H4 (cell line): ENCODE measurements around the gene GADD45GIP1. TPM values are rescaled to one million over a fixed set of nuclear protein-coding genes. Genes with fewer than 3 reads are reported as not detected.

Experiments used
- DNase-seq: peaks from one replicate; pipeline ENCODE4 v3.0.0-alpha.2; 2015; ENCODE audit warnings: low spot score
- total RNA-seq: library from RNA; depleted of rRNA; stranded (reverse); fragments of >200 nt; shearing (Covaris generic); gene quantifications from 2 replicates; pipeline ENCODE4 v1.2.3, GENCODE V29; 2014; rRNA removed

Gene GADD45GIP1
- total RNA-seq, 1 experiment from 2014 or later, result 46.3 TPM

GRCh38 chr19:12912571-12912970, 44.5 kb downstream of the GADD45GIP1 start:
- no peak for DNase-seq

- no peak for DNase-seq
Observed at GRCh38 chr19:12907166-12907565, 49.9 kb downstream of the GADD45GIP1 start.

Other genes with a start within 250 kb of the GADD45GIP1 start
- gene TNPO2, start 233.3 kb downstream of the GADD45GIP1 start, total RNA-seq, result 30.1 and 33.0 TPM in 2 replicates
- 238 and 271 TPM in 2 replicates for gene TRIR, start 222.5 kb downstream of the GADD45GIP1 start, total RNA-seq
- gene GET3, start 219.7 kb downstream of the GADD45GIP1 start, total RNA-seq, result 85.4 and 94.4 TPM in 2 replicates
- 0.06 TPM in 1 of 2 replicates, not detected in the other for gene BEST2, start 205.4 kb downstream of the GADD45GIP1 start, total RNA-seq
- gene HOOK2, start 181.7 kb downstream of the GADD45GIP1 start, total RNA-seq, result 8.6 and 13.0 TPM in 2 replicates
- 55.7 and 71.3 TPM in 2 replicates for gene JUNB, start 165.7 kb downstream of the GADD45GIP1 start, total RNA-seq
- gene PRDX2, start 155.4 kb downstream of the GADD45GIP1 start, total RNA-seq, result 6.1 and 6.7 TPM in 2 replicates
- gene THSD8, start 155.2 kb downstream of the GADD45GIP1 start, total RNA-seq, result not detected in 2 replicates
- gene RNASEH2A, start 150.6 kb downstream of the GADD45GIP1 start, total RNA-seq, result 74.2 and 92.1 TPM in 2 replicates
- not detected in 2 replicates for gene RTBDN, start 122.6 kb downstream of the GADD45GIP1 start, total RNA-seq
- 5.7 TPM in 1 of 2 replicates, not detected in the other for gene MAST1, start 118.7 kb downstream of the GADD45GIP1 start, total RNA-seq
- 64.4 and 68.8 TPM in 2 replicates for gene DNASE2, start 75.8 kb downstream of the GADD45GIP1 start, total RNA-seq
- not detected in 2 replicates for gene KLF1, start 70.0 kb downstream of the GADD45GIP1 start, total RNA-seq
- gene GCDH, start 66.1 kb downstream of the GADD45GIP1 start, total RNA-seq, result 31.0 and 38.3 TPM in 2 replicates
- 1.6 and 2.5 TPM in 2 replicates for gene SYCE2, start 37.9 kb downstream of the GADD45GIP1 start, total RNA-seq
- 59.4 and 90.9 TPM in 2 replicates for gene FARSA, start 23.5 kb downstream of the GADD45GIP1 start, total RNA-seq
- 1,463 and 1,526 TPM in 2 replicates for gene CALR, start 18.6 kb downstream of the GADD45GIP1 start, total RNA-seq
- gene RAD23A, start 11.4 kb downstream of the GADD45GIP1 start, total RNA-seq, result 209 and 217 TPM in 2 replicates
- 0.06 TPM in 1 of 2 replicates, not detected in the other for gene DAND5, start 12.4 kb upstream of the GADD45GIP1 start, total RNA-seq
- gene NFIX, start 38.3 kb upstream of the GADD45GIP1 start, total RNA-seq, result 9.6 and 13.8 TPM in 2 replicates
- not detected in 2 replicates for gene LYL1, start 145.6 kb upstream of the GADD45GIP1 start, total RNA-seq
- 22.5 and 35.1 TPM in 2 replicates for gene TRMT1, start 159.5 kb upstream of the GADD45GIP1 start, total RNA-seq
- gene NACC1, start 161.0 kb upstream of the GADD45GIP1 start, total RNA-seq, result 46.2 and 55.0 TPM in 2 replicates
- gene STX10, start 193.2 kb upstream of the GADD45GIP1 start, total RNA-seq, result 68.5 and 94.4 TPM in 2 replicates
- 6.4 and 14.6 TPM in 2 replicates for gene IER2, start 193.2 kb upstream of the GADD45GIP1 start, total RNA-seq